PFSK-1 (cell line): Measurements from ENCODE around the gene FERD3L.

Source experiments
- FOXP2 ChIP-seq: optimal IDR thresholded peaks from 2 replicates; pipeline ENCODE3; 2011; ENCODE audit warnings: borderline replicate concordance, control low read depth, inconsistent platforms; ENCODE audit not compliant: insufficient read depth; ENCODE audit errors: extremely low read length, extremely low read depth
- POLR2AphosphoS5 ChIP-seq: IDR thresholded peaks from 2 replicates; pipeline ENCODE4 v1.6.1; 2012; ENCODE audit warnings: low read depth, mild to moderate bottlenecking, control low read depth, low read length, moderate library complexity
- SIN3A ChIP-seq: IDR thresholded peaks from 2 replicates; pipeline ENCODE4 v1.6.1; 2012; ENCODE audit warnings: mild to moderate bottlenecking, low read length, moderate library complexity, borderline replicate concordance; ENCODE audit not compliant: insufficient read depth
- TAF1 ChIP-seq: IDR thresholded peaks from 2 replicates; pipeline ENCODE4 v1.6.1; 2012; ENCODE audit warnings: low read length, control low read depth, borderline replicate concordance; ENCODE audit not compliant: insufficient read depth
- TF ChIP-seq, protein P1 (sequence below), 2 experiments: IDR thresholded peaks; 2 replicates each; pipeline versions ENCODE4 v1.6.1 to v1.8.0; 2011 to 2012; ENCODE audit warnings: low read depth in 2 of 2, low read length in 2 of 2, control low read depth in 1 of 2, inconsistent platforms in 1 of 2, mild to moderate bottlenecking in 1 of 2, moderate library complexity in 1 of 2; ENCODE audit not compliant: insufficient read depth in 1 of 2

The FERD3L gene

DNA sequence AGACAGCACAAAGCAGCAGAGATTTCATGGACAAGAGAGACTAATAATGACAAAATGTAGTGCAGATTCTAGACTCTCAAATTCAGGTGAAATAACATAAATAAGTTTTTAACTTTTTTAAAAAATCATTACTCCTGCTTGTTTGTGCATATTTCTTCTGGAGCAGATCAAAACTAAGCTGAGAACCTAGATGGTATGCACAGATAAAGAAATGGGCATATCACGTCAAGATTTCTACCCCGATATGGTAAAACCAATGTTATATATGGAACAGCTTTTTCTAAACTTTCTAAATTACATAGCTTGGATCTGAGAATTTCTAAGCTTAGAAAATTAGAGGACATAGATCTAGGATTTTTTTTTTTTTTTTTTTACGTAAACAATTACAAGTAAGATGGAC lies 46.0 kb downstream of the FERD3L start:
- TF ChIP-seq SIN3A (no peak), POLR2AphosphoS5 (no peak)
- TF ChIP-seq, protein P1, sequence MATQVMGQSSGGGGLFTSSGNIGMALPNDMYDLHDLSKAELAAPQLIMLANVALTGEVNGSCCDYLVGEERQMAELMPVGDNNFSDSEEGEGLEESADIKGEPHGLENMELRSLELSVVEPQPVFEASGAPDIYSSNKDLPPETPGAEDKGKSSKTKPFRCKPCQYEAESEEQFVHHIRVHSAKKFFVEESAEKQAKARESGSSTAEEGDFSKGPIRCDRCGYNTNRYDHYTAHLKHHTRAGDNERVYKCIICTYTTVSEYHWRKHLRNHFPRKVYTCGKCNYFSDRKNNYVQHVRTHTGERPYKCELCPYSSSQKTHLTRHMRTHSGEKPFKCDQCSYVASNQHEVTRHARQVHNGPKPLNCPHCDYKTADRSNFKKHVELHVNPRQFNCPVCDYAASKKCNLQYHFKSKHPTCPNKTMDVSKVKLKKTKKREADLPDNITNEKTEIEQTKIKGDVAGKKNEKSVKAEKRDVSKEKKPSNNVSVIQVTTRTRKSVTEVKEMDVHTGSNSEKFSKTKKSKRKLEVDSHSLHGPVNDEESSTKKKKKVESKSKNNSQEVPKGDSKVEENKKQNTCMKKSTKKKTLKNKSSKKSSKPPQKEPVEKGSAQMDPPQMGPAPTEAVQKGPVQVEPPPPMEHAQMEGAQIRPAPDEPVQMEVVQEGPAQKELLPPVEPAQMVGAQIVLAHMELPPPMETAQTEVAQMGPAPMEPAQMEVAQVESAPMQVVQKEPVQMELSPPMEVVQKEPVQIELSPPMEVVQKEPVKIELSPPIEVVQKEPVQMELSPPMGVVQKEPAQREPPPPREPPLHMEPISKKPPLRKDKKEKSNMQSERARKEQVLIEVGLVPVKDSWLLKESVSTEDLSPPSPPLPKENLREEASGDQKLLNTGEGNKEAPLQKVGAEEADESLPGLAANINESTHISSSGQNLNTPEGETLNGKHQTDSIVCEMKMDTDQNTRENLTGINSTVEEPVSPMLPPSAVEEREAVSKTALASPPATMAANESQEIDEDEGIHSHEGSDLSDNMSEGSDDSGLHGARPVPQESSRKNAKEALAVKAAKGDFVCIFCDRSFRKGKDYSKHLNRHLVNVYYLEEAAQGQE (IDR thresholded peaks at IDR 0.05; ENCODE audit: insufficient read depth in 1 of 2, low read depth in 2 of 2, low read length in 2 of 2) = no peak

DNA sequence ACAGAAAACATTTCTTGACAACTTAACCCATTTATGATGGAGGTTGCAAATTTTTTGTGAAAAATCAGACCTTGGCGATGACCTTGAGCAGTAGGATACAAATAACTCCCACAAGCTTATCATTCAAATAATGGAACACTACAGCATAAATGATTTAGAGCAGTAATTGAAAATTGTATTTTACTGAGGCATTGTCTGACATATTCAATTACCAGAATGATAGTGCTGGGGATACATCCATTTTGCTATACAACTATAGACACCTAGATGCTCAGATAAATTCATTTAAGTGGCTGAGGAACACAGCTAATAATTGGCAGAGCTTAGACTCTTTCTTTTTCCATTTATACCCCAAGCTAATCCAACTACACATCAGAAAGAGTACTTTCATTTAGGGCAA lies 46.7 kb downstream of the FERD3L start:
- TF ChIP-seq SIN3A (no peak), POLR2AphosphoS5 (no peak), FOXP2 (no peak), TAF1 (no peak)
- TF ChIP-seq, protein P1 (IDR thresholded peaks at IDR 0.05; ENCODE audit: insufficient read depth in 1 of 2, low read depth in 2 of 2, low read length in 2 of 2) = no peak

DNA sequence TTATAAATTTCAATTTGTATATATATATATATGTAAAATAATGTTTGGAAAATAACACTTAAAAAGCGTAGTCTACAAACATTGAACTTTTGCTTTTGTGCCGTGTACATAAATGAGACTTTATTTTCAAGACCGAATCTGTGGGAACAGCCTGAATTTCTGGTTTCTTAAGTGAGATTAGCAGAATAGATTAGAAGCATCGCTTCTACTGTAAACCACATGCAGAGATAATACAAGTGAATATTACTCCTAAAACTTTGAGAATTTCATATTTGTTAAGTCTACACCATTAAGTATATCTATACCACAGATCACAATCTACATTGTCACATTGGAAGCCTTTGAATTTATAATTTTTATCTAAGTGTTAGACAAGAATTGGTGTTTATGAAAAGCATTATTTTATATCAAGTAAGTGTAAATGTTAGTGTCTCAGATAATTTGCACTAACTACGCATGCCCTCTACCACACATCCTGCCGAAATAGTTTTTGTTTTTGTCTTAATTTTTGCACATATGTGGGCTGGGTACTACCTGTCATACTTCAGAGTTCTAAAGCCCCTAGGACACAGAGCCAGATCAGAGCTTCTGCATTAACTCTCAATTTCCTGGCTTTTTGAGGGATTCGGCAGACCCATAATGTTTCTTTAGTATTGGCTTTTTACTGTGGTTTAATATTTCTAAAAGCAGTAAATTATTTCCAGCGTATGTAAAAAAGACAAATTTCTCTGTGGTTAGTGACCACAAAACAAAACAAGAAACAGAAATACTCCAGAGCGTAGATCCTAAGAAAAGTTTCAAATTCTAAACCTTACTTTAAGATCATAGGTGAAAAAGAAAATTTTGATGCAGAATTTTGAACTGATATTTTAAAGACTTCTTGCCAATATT lies 47.8 kb downstream of the FERD3L start:
- TF ChIP-seq SIN3A (no peak), FOXP2 (no peak), POLR2AphosphoS5 (no peak), TAF1 (no peak)
- TF ChIP-seq, protein P1 (IDR thresholded peaks at IDR 0.05; ENCODE audit: insufficient read depth in 1 of 2, low read depth in 2 of 2, low read length in 2 of 2) = no peak

DNA sequence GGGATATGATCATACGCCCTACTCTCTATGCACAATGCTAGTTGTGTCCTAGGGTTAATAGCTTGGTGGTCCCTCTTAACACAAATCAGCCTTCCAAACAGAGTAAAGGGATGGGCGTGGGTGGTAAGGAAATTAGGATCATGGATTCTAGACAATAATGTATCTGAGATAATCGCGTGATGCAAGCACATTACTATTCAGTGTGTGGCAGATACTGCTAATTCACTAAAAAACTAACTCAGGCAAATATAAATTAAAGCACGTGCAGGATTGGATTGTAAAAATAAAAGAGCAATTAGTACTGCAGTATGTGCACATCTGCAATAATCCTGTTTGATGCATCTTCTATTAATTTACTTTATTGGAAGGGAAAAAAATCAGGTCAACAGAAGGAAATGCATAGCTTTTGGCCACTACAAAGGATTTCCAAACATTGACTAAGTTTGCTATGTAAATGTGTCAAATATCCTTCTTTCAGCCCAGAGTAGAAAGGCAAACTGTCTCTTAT lies 49.8 kb downstream of the FERD3L start:
- TF ChIP-seq SIN3A = no peak
- no peak for TF ChIP-seq TAF1
- no peak for TF ChIP-seq POLR2AphosphoS5
- TF ChIP-seq, protein P1 (IDR thresholded peaks at IDR 0.05; ENCODE audit: insufficient read depth in 1 of 2, low read depth in 2 of 2, low read length in 2 of 2) = no peak
- no peak for TF ChIP-seq FOXP2
